OCI-LY7 (cell line): Measurements from ENCODE around the gene EIF5A. TPM values are rescaled to one million over a fixed set of nuclear protein-coding genes. Genes with fewer than 3 reads are reported as not detected.

Experiments
- BruUV-seq: library from RNA; stranded (reverse); fragments of 400-500 nt; replicated peaks from 2 replicates; lab custom pipeline; 2021; lab: Mats Ljungman, UMichigan
- CTCF ChIA-PET: fragments of 300-600 bp; sonication (Branson Sonifier 250); formaldehyde crosslinking; loops from one replicate; lab custom pipeline; 2022; ENCODE audit warnings: antibody characterized with exemption; ENCODE audit not compliant: unreplicated experiment; lab: Charles Lee
- POLR2A ChIA-PET: fragments of 300-600 bp; sonication (Branson Sonifier 250); formaldehyde crosslinking; loops from one replicate; lab custom pipeline; 2022; ENCODE audit warnings: antibody characterized with exemption; lab: Charles Lee
- DNase-seq: peaks from one replicate; pipeline ENCODE4 v3.0.0-alpha.2; 2015; ENCODE audit warnings: low spot score
- H2AFZ ChIP-seq: fragments of 200-600 bp; sonication (generic), shearing (Covaris generic); 2 replicates; pipeline ENCODE4 v1.6.1; 2014; ENCODE audit warnings: mild to moderate bottlenecking, antibody characterized with exemption, low read length, moderate library complexity
- H3K27ac ChIP-seq: fragments of 200-600 bp; sonication (generic); 2 replicates; pipeline ENCODE4 v1.5.1; 2014; ENCODE audit warnings: mixed run types, low read depth, mild to moderate bottlenecking, moderate library complexity, low read length, inconsistent platforms; ENCODE audit not compliant: poor library complexity, severe bottlenecking
- H3K36me3 ChIP-seq: fragments of 200-600 bp; sonication (generic); 2 replicates; pipeline ENCODE4 v1.6.1; 2014; ENCODE audit warnings: mild to moderate bottlenecking, antibody characterized with exemption, low read length, moderate library complexity, mixed read lengths; ENCODE audit not compliant: insufficient read depth
- H3K4me1 ChIP-seq: fragments of 200-600 bp; sonication (generic); 2 replicates; pipeline ENCODE4 v1.5.1; 2014; ENCODE audit warnings: mild to moderate bottlenecking, low read length; ENCODE audit not compliant: insufficient read depth, poor library complexity, severe bottlenecking
- H3K4me2 ChIP-seq: fragments of 200-600 bp; sonication (generic); 2 replicates; pipeline ENCODE4 v1.6.1; 2014; ENCODE audit warnings: mild to moderate bottlenecking, low read length
- H3K4me3 ChIP-seq: fragments of 200-600 bp; sonication (generic); 2 replicates; pipeline ENCODE4 v1.5.1; 2014; ENCODE audit warnings: mild to moderate bottlenecking, low read depth, low read length; ENCODE audit not compliant: poor library complexity, severe bottlenecking
- H3K79me2 ChIP-seq: fragments of 200-600 bp; sonication (generic); 2 replicates; pipeline ENCODE4 v1.6.1; 2016; ENCODE audit warnings: low read depth, mild to moderate bottlenecking, low read length, moderate library complexity, mixed read lengths; ENCODE audit not compliant: insufficient read depth
- H3K9me2 ChIP-seq: fragments of 200-600 bp; sonication (generic); 2 replicates; pipeline ENCODE4 v1.6.1; 2016; ENCODE audit warnings: mild to moderate bottlenecking, low read length, mixed read lengths; ENCODE audit not compliant: insufficient read depth
- H3K9me3 ChIP-seq: fragments of 200-600 bp; sonication (generic); 2 replicates; pipeline ENCODE4 v1.6.1; 2014; ENCODE audit warnings: mild to moderate bottlenecking, mixed run types, low read length, mixed read lengths
- H4K20me1 ChIP-seq: fragments of 200-600 bp; sonication (generic); 2 replicates; pipeline ENCODE4 v1.6.1; 2014; ENCODE audit warnings: mild to moderate bottlenecking, antibody characterized with exemption, low read length, moderate library complexity, mixed read lengths; ENCODE audit not compliant: insufficient read depth
- CTCF ChIP-seq: fragments of 200-600 bp; sonication (generic); conservative IDR thresholded peaks from 2 replicates; pipeline ENCODE4 v1.5.1; 2014; ENCODE audit warnings: mild to moderate bottlenecking, antibody characterized with exemption, low read length, moderate library complexity, mixed read lengths
- EZH2phosphoT487 ChIP-seq: fragments of 200-600 bp; sonication (generic); IDR thresholded peaks from 2 replicates; pipeline ENCODE4 v1.6.1; 2018; ENCODE audit warnings: low read depth, borderline replicate concordance, mild to moderate bottlenecking, mixed run types, antibody characterized with exemption, low read length, moderate library complexity, mixed read lengths
- intact Hi-C: fragments of 100-400 bp; cut with micrococcal nuclease; formaldehyde crosslinking; loops from one replicate; pipeline ENCODE4 v1.10.0; 2022; ENCODE audit not compliant: unreplicated experiment
- total RNA-seq, 2 experiments: library from RNA; depleted of rRNA in 1 of 2; stranded (reverse); fragments of >200 nt in 1 of 2; shearing (Covaris generic) in 1 of 2; gene quantifications; 2 replicates each; pipeline ENCODE4 v1.2.3, GENCODE V29; 2014 to 2022

The EIF5A gene
- total RNA-seq, 2 experiments from 2014 or later, result 491 to 803 TPM

GRCh38 chr17:7347630-7348477 is 40.4 kb downstream of the EIF5A start:
- no TSS peak for BruUV-seq
- Histone ChIP-seq H3K9me2 (no peaks in the 10 kb centered on the region), H3K4me2 (no peak overlapping the region), H4K20me1 (no peaks in the 10 kb centered on the region), H3K36me3 (peaks cover 56% of the 10 kb centered on the region), H2AFZ (no peak overlapping the region), H3K27ac (no peak overlapping the region), H3K9me3 (no peaks in the 10 kb centered on the region), H3K4me3 (no peak overlapping the region), H3K79me2 (no peaks in the 10 kb centered on the region), H3K4me1 (peaks cover 31% of the 10 kb centered on the region)
- no peak for TF ChIP-seq EZH2phosphoT487
- ChIA-PET POLR2A (interaction anchor here (1.2 to 1.9 kb wide), 2 partner anchors 11 to 43 kb away, joined by 3 to 7 read pairs; partner anchors contain the start of gene ACAP1), CTCF (no interaction called here)
- DNase-seq, result no peak
- intact Hi-C loops, result no loop called here

- BruUV-seq, result no TSS peak
- POLR2A ChIA-PET, result interaction anchor here (0.6 to 1.9 kb wide), 4 partner anchors 12 to 75 kb away, joined by 3 to 7 read pairs (median 4); partner anchors contain the start of genes ACAP1 and NEURL4
- Histone ChIP-seq H3K79me2 (no peaks in the 10 kb centered on the region), H3K9me3 (no peaks in the 10 kb centered on the region), H3K4me3 (no peak overlapping the region), H2AFZ (no peak overlapping the region), H4K20me1 (no peaks in the 10 kb centered on the region), H3K9me2 (no peaks in the 10 kb centered on the region), H3K4me1 (peaks cover 31% of the 10 kb centered on the region), H3K4me2 (no peak overlapping the region), H3K27ac (no peak overlapping the region), H3K36me3 (peaks cover 49% of the 10 kb centered on the region)
- intact Hi-C loops, result no loop called here
- CTCF ChIA-PET, result no interaction called here
- DNase-seq, result no peak
- TF ChIP-seq CTCF (no peak), EZH2phosphoT487 (no peak)
These were observed 41.2 kb downstream of the EIF5A start for GRCh38 chr17:7348478-7349242.
